SK-N-SH (cell line): ENCODE measurements around the gene ABCA6. TPM values are rescaled to one million over a fixed set of nuclear protein-coding genes. Genes with fewer than 3 reads are reported as not detected.

Experiments
- CTCF ChIA-PET: fragments of 300-600, 350-600 bp; formaldehyde crosslinking; extraction: SDS; loops from one replicate; lab custom pipeline; 2021; lab: Yijun Ruan, JAX
- POLR2A ChIA-PET: fragments of 350-600 bp; sonication (Branson Sonifier 250); formaldehyde crosslinking; extraction: SDS; loops from one replicate; lab custom pipeline; 2020; ENCODE audit warnings: antibody characterized with exemption, inconsistent platforms; lab: Yijun Ruan, JAX
- DNase-seq: peaks from one replicate; pipeline ENCODE4 v3.0.0; 2012
- H2AFZ ChIP-seq: fragments of 200-600 bp; sonication (generic); 2 replicates; pipeline ENCODE4 v1.8.1; 2016; ENCODE audit warnings: antibody characterized with exemption, mild to moderate bottlenecking, low read depth
- H3F3A ChIP-seq: fragments of 200-600 bp; sonication (generic); replicated peaks from 2 replicates; pipeline ENCODE3; 2016; ENCODE audit warnings: antibody characterized with exemption, mild to moderate bottlenecking; ENCODE audit not compliant: insufficient read depth
- H3K27ac ChIP-seq, 2 experiments: fragments of 200-500 bp in 1 of 2; fragments of 200-600 bp in 1 of 2; sonication (Bioruptor generic) in 1 of 2; sonication (generic), shearing (Covaris generic) in 1 of 2; 2 replicates each; pipeline versions ENCODE4 v1.5.1 to v1.6.1; 2014 to 2016; ENCODE audit warnings: low read depth in 2 of 2, inconsistent platforms in 1 of 2, low read length in 1 of 2, mild to moderate bottlenecking in 1 of 2, mixed read lengths in 1 of 2
- H3K27me3 ChIP-seq: fragments of 200-600 bp; sonication (generic), shearing (Covaris generic); 2 replicates; pipeline ENCODE4 v1.6.1; 2016; ENCODE audit warnings: mixed run types; ENCODE audit not compliant: insufficient read depth
- H3K36me3 ChIP-seq, 2 experiments: fragments of 200-500 bp in 1 of 2; fragments of 200-600 bp in 1 of 2; sonication (Bioruptor generic) in 1 of 2; sonication (generic) in 1 of 2; replicated peaks in 1 of 2; 2 replicates each; pipeline versions ENCODE3 to v1.5.1; 2014 to 2016; ENCODE audit warnings: low read length in 1 of 2, mild to moderate bottlenecking in 1 of 2; ENCODE audit not compliant: insufficient read depth in 2 of 2, control insufficient read depth in 1 of 2
- H3K4me1 ChIP-seq, 2 experiments: fragments of 200-500 bp in 1 of 2; fragments of 200-600 bp in 1 of 2; sonication (Bioruptor generic) in 1 of 2; sonication (generic), shearing (Covaris generic) in 1 of 2; 2 replicates each; pipeline versions ENCODE4 v1.5.1 to v1.6.1; 2014 to 2016; ENCODE audit warnings: low read depth in 1 of 2, low read length in 1 of 2, mixed run types in 1 of 2; ENCODE audit not compliant: insufficient read depth in 2 of 2, control insufficient read depth in 1 of 2
- H3K4me2 ChIP-seq: fragments of 200-600 bp; sonication (generic), shearing (Covaris generic); 2 replicates; pipeline ENCODE4 v1.6.1; 2017; ENCODE audit warnings: mixed run types
- H3K4me3 ChIP-seq, 2 experiments: fragments of 200-500 bp in 1 of 2; fragments of 200-600 bp in 1 of 2; sonication (Bioruptor generic) in 1 of 2; sonication (generic), shearing (Covaris generic) in 1 of 2; 2 replicates each; pipeline versions ENCODE4 v1.5.1 to v1.8.1; 2014 to 2016; ENCODE audit warnings: low read depth in 2 of 2, inconsistent platforms in 1 of 2, low read length in 1 of 2, mild to moderate bottlenecking in 1 of 2, mixed read lengths in 1 of 2, moderate library complexity in 1 of 2
- H3K79me2 ChIP-seq: fragments of 200-600 bp; sonication (generic); 2 replicates; pipeline ENCODE4 v1.8.1; 2017; ENCODE audit warnings: mild to moderate bottlenecking; ENCODE audit not compliant: insufficient read depth
- H3K9ac ChIP-seq: fragments of 200-600 bp; sonication (generic); 2 replicates; pipeline ENCODE4 v1.6.1; 2017; ENCODE audit warnings: mixed run types
- H3K9me2 ChIP-seq: fragments of 200-600 bp; sonication (generic); 2 replicates; pipeline ENCODE4 v1.6.1; 2017; ENCODE audit warnings: mixed run types
- H3K9me3 ChIP-seq: fragments of 200-600 bp; sonication (generic); 2 replicates; pipeline ENCODE4 v1.6.1; 2017; ENCODE audit warnings: mixed run types, mild to moderate bottlenecking, moderate library complexity
- H4K20me1 ChIP-seq: fragments of 200-600 bp; sonication (generic); 2 replicates; pipeline ENCODE4 v1.6.1; 2017; ENCODE audit warnings: mild to moderate bottlenecking, mixed run types; ENCODE audit not compliant: insufficient read depth
- CHD2 ChIP-seq: fragments of 150-350 bp; IDR thresholded peaks from 2 replicates; pipeline ENCODE4 v1.6.1; 2018; ENCODE audit warnings: low read length; ENCODE audit not compliant: partially characterized antibody
- ELF1 ChIP-seq: IDR thresholded peaks from 2 replicates; pipeline ENCODE4 v1.4.0; 2012
- EZH2phosphoT487 ChIP-seq: fragments of 200-600 bp; sonication (generic); IDR thresholded peaks from 2 replicates; pipeline ENCODE4 v1.6.1; 2017; ENCODE audit warnings: low read depth, mixed run types, mild to moderate bottlenecking, antibody characterized with exemption, moderate library complexity, borderline replicate concordance
- FOXM1 ChIP-seq: IDR thresholded peaks from 2 replicates; pipeline ENCODE4 v1.4.0; 2012; ENCODE audit warnings: low read depth, mild to moderate bottlenecking
- GABPA ChIP-seq: IDR thresholded peaks from 2 replicates; pipeline ENCODE4 v1.4.0; 2012; ENCODE audit warnings: low read depth, mild to moderate bottlenecking
- MEF2A ChIP-seq: IDR thresholded peaks from 2 replicates; pipeline ENCODE4 v1.4.0; 2012; ENCODE audit warnings: low read depth, borderline replicate concordance
- NRF1 ChIP-seq: IDR thresholded peaks from 2 replicates; pipeline ENCODE4 v1.6.1; 2012; ENCODE audit warnings: low read depth, mild to moderate bottlenecking, low read length
- POLR2AphosphoS5 ChIP-seq: IDR thresholded peaks from 2 replicates; pipeline ENCODE4 v1.6.1; 2012; ENCODE audit warnings: low read depth, low read length
- RCOR1 ChIP-seq: fragments of 150-350 bp; IDR thresholded peaks from 2 replicates; pipeline ENCODE4 v1.6.1; 2017; ENCODE audit warnings: antibody characterized with exemption, low read length
- SMC3 ChIP-seq: IDR thresholded peaks from 2 replicates; pipeline ENCODE4 v1.6.1; 2012; ENCODE audit warnings: low read depth, low read length, improper control_type of control experiment
- TAF1 ChIP-seq: IDR thresholded peaks from 2 replicates; pipeline ENCODE4 v1.6.1; 2012; ENCODE audit warnings: low read depth, mild to moderate bottlenecking, low read length, moderate library complexity, borderline replicate concordance
- TCF12 ChIP-seq: IDR thresholded peaks from 2 replicates; pipeline ENCODE4 v1.4.0; 2012
- YY1 ChIP-seq: IDR thresholded peaks from 2 replicates; pipeline ENCODE4 v1.4.0; 2012; ENCODE audit warnings: low read depth, mild to moderate bottlenecking
- WGBS: methylation state at CpG from one replicate; pipeline ENCODE4 v1.1.6; 2017; ENCODE audit warnings: low lambda C conversion rate; 5-methylcytosine and 5-hydroxymethylcytosine counted together
- polyA plus RNA-seq, 3 experiments: library from polyadenylated mRNA; depleted of rRNA; stranded (reverse); fragments of >200 nt; gene quantifications; 2 replicates each; pipeline ENCODE4 v1.2.3, GENCODE V29; 2012
- TF ChIP-seq, protein P1 (sequence below): IDR thresholded peaks from 2 replicates; pipeline ENCODE4 v1.6.1; 2012; ENCODE audit warnings: mild to moderate bottlenecking, low read depth, low read length, moderate library complexity
- TF ChIP-seq, protein P2 (sequence below): IDR thresholded peaks from 2 replicates; pipeline ENCODE4; 2012
- TF ChIP-seq, protein P3 (sequence below): fragments of 150-350 bp; IDR thresholded peaks from 2 replicates; pipeline ENCODE4 v1.6.1; 2017; ENCODE audit warnings: antibody characterized with exemption, low read length, low read depth, borderline replicate concordance
- TF ChIP-seq, protein P4 (sequence below): fragments of 150-350 bp; IDR thresholded peaks from 2 replicates; pipeline ENCODE4 v1.6.1; 2016; ENCODE audit warnings: mild to moderate bottlenecking, low read depth, low read length
- TF ChIP-seq, protein P5 (sequence below): IDR thresholded peaks from 2 replicates; pipeline ENCODE4 v1.4.0; 2012; ENCODE audit warnings: low read depth, borderline replicate concordance
- TF ChIP-seq, protein P6 (sequence below): IDR thresholded peaks from 2 replicates; pipeline ENCODE4 v1.4.0; 2012; ENCODE audit warnings: low read depth

The ABCA6 gene
- polyA plus RNA-seq, 1 of the 3 experiments (the other 2 are of a cell fraction), result 0.15 TPM

DNA sequence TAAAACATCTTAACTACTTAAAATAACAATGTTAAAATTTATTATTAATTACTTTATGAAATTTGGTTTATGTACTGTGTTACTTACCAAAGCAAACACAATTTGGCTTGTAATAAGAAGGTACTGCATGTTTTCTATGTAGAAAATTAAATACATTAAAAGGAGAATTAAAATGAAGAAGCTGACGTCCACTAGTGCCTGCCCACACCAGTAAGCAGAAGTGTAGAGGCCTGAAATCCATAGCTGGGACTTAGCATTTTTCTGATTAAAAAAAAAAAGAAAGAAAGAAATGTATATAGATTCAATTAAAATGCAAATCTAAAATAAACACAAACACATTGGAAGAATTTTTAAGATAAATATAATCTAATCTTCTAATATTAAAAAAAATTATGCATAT is 45.2 kb downstream of the ABCA6 start:
- H3K27me3 ChIP-seq, result no peaks in the 10 kb centered on the region
- no peak for TF ChIP-seq TCF12
- no peak for TF ChIP-seq NRF1
- no peak for TF ChIP-seq MEF2A
- TF ChIP-seq, protein P1, sequence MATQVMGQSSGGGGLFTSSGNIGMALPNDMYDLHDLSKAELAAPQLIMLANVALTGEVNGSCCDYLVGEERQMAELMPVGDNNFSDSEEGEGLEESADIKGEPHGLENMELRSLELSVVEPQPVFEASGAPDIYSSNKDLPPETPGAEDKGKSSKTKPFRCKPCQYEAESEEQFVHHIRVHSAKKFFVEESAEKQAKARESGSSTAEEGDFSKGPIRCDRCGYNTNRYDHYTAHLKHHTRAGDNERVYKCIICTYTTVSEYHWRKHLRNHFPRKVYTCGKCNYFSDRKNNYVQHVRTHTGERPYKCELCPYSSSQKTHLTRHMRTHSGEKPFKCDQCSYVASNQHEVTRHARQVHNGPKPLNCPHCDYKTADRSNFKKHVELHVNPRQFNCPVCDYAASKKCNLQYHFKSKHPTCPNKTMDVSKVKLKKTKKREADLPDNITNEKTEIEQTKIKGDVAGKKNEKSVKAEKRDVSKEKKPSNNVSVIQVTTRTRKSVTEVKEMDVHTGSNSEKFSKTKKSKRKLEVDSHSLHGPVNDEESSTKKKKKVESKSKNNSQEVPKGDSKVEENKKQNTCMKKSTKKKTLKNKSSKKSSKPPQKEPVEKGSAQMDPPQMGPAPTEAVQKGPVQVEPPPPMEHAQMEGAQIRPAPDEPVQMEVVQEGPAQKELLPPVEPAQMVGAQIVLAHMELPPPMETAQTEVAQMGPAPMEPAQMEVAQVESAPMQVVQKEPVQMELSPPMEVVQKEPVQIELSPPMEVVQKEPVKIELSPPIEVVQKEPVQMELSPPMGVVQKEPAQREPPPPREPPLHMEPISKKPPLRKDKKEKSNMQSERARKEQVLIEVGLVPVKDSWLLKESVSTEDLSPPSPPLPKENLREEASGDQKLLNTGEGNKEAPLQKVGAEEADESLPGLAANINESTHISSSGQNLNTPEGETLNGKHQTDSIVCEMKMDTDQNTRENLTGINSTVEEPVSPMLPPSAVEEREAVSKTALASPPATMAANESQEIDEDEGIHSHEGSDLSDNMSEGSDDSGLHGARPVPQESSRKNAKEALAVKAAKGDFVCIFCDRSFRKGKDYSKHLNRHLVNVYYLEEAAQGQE, result no peak
- TF ChIP-seq, protein P2, sequence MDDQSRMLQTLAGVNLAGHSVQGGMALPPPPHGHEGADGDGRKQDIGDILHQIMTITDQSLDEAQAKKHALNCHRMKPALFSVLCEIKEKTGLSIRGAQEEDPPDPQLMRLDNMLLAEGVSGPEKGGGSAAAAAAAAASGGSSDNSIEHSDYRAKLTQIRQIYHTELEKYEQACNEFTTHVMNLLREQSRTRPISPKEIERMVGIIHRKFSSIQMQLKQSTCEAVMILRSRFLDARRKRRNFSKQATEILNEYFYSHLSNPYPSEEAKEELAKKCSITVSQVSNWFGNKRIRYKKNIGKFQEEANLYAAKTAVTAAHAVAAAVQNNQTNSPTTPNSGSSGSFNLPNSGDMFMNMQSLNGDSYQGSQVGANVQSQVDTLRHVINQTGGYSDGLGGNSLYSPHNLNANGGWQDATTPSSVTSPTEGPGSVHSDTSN, result no peak
- TF ChIP-seq ELF1, result no peak
- TF ChIP-seq, protein P3, sequence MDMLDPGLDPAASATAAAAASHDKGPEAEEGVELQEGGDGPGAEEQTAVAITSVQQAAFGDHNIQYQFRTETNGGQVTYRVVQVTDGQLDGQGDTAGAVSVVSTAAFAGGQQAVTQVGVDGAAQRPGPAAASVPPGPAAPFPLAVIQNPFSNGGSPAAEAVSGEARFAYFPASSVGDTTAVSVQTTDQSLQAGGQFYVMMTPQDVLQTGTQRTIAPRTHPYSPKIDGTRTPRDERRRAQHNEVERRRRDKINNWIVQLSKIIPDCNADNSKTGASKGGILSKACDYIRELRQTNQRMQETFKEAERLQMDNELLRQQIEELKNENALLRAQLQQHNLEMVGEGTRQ, result no peak
- WGBS, result 17% methylated on average over 1 of the region's 1 CpG
- no peak overlapping the region for H3K4me2 ChIP-seq
- POLR2A ChIA-PET, result no interaction called here
- no peaks in the 10 kb centered on the region for H4K20me1 ChIP-seq
- H3K79me2 ChIP-seq, result no peaks in the 10 kb centered on the region
- H3K4me1 ChIP-seq, result no peaks in the 10 kb centered on the region
- H3K9ac ChIP-seq, result no peak overlapping the region
- no peak overlapping the region for H3K27ac ChIP-seq
- no peaks in the 10 kb centered on the region for H3K36me3 ChIP-seq
- no peaks in the 10 kb centered on the region for H3K9me2 ChIP-seq
- no peaks in the 10 kb centered on the region for H3K9me3 ChIP-seq
- no peak overlapping the region for H3K4me3 ChIP-seq
- no peak overlapping the region for H2AFZ ChIP-seq
- CTCF ChIA-PET, result no interaction called here
- no peak for DNase-seq
- no peaks in the 10 kb centered on the region for H3F3A ChIP-seq

DNA sequence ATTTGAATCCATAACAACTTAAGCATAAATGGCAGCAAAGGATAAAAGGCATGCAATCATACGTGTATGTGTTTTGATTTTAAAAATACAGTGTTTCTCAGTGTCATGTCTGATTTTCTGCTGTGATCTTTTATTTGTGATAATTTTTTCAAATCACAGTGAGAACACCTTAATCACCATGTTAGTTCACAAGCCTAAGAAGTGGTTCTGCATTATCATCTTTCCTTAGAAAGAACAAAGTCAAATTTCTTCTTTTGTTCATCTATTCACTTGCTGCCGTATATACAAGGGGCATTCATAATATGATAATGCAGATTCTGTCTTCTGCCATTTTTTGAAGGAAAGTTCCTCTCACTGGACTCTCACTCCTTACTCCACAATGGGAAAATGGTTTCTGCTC is 47.7 kb downstream of the ABCA6 start:
- no peak for DNase-seq
- TF ChIP-seq FOXM1, result no peak
- no peak for TF ChIP-seq NRF1
- no peak for TF ChIP-seq CHD2
- TF ChIP-seq, protein P4, sequence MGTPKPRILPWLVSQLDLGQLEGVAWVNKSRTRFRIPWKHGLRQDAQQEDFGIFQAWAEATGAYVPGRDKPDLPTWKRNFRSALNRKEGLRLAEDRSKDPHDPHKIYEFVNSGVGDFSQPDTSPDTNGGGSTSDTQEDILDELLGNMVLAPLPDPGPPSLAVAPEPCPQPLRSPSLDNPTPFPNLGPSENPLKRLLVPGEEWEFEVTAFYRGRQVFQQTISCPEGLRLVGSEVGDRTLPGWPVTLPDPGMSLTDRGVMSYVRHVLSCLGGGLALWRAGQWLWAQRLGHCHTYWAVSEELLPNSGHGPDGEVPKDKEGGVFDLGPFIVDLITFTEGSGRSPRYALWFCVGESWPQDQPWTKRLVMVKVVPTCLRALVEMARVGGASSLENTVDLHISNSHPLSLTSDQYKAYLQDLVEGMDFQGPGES, result no peak
- TF ChIP-seq, protein P5, sequence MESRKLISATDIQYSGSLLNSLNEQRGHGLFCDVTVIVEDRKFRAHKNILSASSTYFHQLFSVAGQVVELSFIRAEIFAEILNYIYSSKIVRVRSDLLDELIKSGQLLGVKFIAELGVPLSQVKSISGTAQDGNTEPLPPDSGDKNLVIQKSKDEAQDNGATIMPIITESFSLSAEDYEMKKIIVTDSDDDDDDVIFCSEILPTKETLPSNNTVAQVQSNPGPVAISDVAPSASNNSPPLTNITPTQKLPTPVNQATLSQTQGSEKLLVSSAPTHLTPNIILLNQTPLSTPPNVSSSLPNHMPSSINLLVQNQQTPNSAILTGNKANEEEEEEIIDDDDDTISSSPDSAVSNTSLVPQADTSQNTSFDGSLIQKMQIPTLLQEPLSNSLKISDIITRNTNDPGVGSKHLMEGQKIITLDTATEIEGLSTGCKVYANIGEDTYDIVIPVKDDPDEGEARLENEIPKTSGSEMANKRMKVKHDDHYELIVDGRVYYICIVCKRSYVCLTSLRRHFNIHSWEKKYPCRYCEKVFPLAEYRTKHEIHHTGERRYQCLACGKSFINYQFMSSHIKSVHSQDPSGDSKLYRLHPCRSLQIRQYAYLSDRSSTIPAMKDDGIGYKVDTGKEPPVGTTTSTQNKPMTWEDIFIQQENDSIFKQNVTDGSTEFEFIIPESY, result no peak
- no peak for TF ChIP-seq EZH2phosphoT487
- TF ChIP-seq YY1, result no peak
- no peak for TF ChIP-seq POLR2AphosphoS5
- TF ChIP-seq RCOR1, result no peak
- no peak for TF ChIP-seq TAF1
- TF ChIP-seq SMC3, result no peak
- TF ChIP-seq GABPA, result no peak
- TF ChIP-seq, protein P6, sequence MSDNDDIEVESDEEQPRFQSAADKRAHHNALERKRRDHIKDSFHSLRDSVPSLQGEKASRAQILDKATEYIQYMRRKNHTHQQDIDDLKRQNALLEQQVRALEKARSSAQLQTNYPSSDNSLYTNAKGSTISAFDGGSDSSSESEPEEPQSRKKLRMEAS, result no peak
- TF ChIP-seq, all 33 proteins: peak for 0
- H3K9ac ChIP-seq, result no peak overlapping the region
- H3K9me2 ChIP-seq, result no peaks in the 10 kb centered on the region
- H3K27me3 ChIP-seq, result no peaks in the 10 kb centered on the region
- no peaks in the 10 kb centered on the region for H3K4me1 ChIP-seq
- ChIA-PET POLR2A (no interaction called here), CTCF (no interaction called here)
- H3K27ac ChIP-seq, result no peak overlapping the region
- H3K4me2 ChIP-seq, result no peak overlapping the region
- H3K79me2 ChIP-seq, result no peaks in the 10 kb centered on the region
- no peaks in the 10 kb centered on the region for H3F3A ChIP-seq
- no peaks in the 10 kb centered on the region for H3K36me3 ChIP-seq
- H4K20me1 ChIP-seq, result no peaks in the 10 kb centered on the region
- no peak overlapping the region for H2AFZ ChIP-seq
- H3K9me3 ChIP-seq, result no peaks in the 10 kb centered on the region
- WGBS, result 15% methylated on average over 2 of the region's 2 CpGs
- no peak overlapping the region for H3K4me3 ChIP-seq
